GDM1 (cell line): ENCODE results near the gene TXK.

Experiments used
- DNase-seq: peaks from one replicate; lab custom pipeline; 2025; lab: John Stamatoyannopoulos, UW

The TXK gene

DNA sequence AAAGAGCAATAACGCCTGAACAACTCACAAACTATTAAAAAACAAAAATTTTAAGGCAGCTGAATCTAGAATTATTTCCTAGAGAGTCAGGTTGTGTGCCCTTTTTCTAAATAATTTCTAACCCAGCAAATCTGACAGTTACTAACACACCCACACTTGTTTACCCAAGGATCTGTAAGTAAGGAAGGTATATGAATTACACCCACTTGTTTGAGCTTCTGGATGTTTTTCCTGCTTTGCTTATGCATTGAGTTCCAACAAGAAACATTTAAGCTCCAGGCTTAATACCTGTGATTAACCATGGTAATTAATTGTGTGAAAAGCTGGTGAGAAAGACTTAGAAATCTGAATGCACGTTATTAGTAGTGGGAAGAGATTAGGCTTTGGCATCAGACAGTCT lies 115.9 kb downstream of the TXK start:
- no peak for DNase-seq

DNA sequence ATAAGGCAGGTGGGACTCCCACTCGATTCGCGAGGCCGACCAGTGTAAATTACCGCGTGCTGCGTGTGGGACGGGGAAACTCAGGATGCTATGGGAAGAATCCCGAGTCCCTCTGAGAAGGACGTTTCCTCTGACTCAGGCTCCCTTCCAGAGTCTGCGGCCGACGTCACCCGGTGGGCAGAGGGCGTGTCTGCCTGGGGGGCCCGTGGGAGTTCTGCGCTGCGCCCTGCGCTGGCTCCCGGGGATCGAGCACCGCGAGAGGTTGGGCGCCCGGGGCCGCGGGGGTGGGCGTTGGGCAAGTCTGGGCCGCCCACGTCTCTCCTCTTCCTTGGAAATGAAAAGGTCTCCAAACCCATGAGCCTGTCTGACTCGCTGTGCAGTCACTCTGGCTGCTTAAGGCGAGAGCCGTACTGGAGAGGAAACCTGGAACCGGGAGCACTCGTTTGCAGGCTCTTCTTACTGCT lies 116.9 kb downstream of the TXK start:
- no peak for DNase-seq
